HS-5 (cell line): ENCODE results near the gene TNFAIP6.
"Not testable (repeated sequence)": the region's sequence is repeated elsewhere in the genome, so short reads cannot be mapped to it uniquely, and the experiment has no call there.

Experiments used
- DNase-seq: peaks from one replicate; pipeline ENCODE4 v3.0.0-alpha.2; 2012; ENCODE audit warnings: low read depth

Gene TNFAIP6

DNA sequence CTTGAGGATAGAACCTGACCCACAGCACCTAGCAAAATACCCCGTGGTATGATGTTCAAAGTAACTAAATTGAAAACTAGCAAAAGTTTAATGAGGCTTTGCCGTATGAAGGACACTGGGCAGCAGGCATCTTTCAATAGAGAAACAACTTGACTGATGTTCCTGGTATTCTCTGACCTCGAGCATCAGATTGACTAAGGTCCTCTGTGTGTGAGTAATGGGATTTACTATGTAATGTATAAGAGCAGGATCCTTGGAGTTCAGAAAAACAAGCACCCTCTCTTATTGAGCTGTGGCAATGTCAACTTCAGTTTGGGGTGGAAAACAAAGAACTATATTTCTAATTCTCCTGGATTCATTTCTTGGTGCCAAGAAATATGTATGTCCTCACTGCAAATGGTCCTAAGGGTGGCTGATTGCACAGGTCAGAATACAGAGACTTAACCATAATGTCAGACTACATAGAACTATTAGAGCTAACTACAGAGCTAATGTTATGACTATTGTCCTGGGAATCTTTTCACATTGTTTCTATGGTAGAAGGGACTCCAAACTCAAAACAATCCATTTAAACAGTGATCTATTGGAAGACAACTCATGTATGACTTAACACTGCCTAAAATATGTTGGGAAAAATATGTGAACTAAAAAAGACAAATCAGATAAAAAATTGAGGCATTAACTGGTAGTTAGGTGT lies 4.4 kb downstream of the TNFAIP6 start:
- DNase-seq = no peak

DNA sequence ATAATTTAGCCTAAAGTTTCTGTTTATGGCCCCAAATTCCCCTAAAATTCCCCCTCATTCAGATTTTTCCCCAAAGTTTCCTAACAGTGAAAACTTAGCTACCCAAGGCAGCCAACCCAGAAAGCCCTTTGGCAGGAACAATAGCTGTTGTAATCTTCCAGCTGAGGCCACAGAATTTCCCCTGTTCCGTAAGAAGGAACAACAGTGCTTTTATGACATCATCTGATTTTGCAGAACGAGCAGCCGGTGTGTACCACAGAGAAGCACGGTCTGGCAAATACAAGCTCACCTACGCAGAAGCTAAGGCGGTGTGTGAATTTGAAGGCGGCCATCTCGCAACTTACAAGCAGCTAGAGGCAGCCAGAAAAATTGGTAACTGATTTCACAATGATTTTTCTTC lies 6.3 kb downstream of the TNFAIP6 start:
- DNase-seq = no peak

DNA sequence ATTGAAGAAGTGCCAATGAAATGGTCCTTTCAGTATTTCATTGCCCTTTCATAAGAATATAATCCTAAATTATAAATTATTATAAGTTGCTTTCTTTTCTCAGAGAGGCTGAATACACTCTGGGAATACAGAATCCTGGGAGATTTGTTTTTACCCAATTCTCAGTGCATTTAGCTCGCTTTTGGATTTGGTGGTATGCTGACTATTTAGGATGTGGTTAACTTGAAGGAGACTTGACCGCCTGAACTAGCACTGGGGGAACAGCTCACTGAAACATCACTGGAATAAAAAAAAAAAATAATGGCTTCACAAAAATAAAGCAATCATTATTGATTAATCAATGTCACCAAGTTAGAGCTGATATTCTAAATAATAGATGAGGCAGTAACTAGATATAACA lies 10.2 kb downstream of the TNFAIP6 start:
- DNase-seq = no peak

DNA sequence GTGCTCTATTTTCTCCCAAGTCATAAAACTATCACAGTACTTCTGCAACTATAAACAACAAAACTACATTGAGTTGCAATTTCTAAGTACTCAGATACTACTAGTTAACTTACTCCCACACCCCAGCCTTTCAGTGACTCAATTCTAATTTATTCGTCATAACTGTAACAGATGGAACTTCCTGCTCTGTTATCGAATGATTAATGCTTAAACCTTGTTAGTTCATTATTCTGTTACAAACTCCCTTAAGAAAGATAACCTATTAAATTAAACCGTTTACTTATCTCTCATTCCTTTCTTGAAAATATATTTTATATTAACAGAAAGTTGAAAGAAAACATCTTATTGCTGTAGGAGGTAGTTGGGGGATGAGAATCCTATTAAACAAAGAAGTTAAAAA lies 17.0 kb downstream of the TNFAIP6 start:
- DNase-seq = peak; percentile 73

DNA sequence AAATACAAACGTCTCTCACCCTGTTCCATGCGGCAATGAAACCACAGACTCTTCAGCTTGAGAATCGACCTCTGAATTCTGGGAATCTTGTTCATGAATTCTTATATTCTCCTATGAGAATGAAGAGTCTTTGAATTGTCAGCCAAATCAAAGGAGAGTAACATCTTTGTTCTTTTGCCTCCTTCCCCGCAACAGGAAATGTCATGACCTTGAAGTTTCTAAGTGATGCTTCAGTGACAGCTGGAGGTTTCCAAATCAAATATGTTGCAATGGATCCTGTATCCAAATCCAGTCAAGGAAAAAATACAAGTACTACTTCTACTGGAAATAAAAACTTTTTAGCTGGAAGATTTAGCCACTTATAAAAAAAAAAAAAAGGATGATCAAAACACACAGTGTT lies 21.8 kb downstream of the TNFAIP6 start:
- DNase-seq = no peak

DNA sequence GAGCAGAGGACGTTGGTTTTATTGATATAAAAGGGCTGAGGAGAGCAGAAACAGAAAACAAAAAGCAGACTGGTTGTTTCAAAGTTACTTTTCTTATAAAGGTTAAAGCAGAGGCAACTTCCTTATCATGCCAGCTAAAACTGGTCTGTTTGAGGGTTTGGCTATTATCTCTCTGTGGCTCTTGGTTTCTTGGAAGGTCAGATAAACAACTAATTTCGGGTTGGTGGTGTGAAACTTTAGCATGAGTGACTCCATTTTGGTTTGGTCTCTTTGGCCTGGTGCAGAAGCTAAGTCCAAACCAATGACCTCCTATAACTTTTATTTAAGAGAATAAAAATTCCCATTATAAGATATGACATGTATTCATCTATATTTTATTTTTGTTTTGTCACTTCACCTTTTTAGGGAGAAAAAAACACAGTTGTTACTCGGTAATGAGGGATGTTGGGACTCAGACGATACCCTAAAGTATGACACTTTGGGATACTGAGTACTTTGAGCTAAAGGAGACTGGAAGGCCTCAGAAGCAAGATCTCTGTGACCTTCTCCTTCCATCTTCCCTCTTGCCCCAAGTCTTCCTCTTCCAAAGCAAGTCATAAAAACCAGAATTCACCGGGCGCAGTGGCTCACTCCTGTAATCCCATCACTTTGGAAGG lies 23.3 kb downstream of the TNFAIP6 start:
- no peak for DNase-seq

DNA sequence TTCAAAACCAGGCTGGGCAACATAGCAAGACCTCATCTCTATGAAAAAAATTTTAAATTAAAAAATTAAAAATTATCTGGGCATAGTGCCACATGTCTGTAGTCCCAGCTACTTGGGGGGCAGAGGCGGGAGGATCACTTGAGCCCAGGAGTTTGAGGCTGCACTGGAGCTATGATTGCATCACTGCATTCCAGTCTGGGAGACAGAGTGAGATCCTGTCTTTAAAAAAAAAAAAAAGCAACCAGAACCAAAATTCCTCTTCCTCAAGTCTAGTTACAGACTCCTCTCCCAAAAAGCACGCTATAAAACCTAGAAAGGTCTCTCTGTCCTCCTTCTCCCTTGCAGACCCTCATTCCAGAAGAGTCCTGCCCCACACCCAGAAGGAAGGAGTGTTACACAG lies 23.9 kb downstream of the TNFAIP6 start:
- DNase-seq = no peak

DNA sequence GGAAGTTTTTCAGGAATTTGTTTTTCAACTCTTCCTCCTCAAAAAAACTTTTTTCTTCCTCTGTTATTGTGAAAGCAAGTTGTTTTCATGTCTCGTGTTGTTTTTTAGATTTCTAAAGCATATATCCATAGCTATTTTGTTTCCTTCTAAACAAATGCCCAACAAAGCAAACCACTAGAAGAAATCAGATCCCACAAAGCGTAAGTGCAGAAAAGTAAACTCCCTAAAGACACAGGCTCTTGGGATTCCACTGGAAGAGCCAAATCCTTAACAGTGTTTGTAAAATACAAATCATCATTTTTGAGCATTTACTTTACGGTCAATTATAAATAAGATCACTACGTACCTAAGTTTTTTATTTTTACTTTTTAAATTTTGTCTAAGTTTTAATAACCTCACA lies 30.6 kb downstream of the TNFAIP6 start:
- DNase-seq = no peak

DNA sequence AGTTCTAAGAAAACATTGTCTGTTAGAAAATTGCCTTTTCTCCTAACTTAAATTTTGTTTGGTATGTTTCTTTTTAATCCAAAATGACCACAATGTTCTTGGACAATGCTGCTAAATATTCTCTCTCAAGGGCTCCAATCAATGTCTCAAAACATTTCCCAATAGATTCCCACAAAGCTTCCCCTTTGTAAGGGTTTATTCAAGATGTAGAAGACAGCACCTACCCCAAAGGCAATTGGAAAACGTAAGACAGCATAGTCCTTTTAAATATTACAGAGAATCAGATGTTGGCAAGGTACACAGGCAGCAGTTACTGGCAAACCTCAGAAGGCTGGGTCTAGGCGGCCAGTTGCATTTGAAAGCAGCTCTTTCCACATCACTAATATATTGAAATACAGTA lies 34.0 kb downstream of the TNFAIP6 start:
- no peak for DNase-seq

DNA sequence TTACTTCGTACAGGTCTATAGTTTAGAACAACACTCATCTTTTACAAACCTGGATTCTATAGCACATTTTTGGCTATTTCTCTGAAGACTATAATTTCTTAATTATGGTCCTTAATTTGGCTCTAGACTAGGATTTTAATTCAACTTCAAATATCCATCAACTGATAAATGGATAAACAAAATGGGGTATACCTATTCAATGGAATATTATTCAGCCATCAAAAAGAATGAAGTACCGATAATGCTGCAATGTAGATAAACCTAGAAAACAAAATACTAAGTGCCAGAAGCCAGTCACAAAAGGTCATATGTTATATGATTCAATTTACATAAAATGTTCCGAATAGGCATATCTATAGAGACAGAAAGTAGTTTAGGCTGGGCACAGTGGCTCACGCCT lies 37.1 kb downstream of the TNFAIP6 start:
- no peak for DNase-seq

DNA sequence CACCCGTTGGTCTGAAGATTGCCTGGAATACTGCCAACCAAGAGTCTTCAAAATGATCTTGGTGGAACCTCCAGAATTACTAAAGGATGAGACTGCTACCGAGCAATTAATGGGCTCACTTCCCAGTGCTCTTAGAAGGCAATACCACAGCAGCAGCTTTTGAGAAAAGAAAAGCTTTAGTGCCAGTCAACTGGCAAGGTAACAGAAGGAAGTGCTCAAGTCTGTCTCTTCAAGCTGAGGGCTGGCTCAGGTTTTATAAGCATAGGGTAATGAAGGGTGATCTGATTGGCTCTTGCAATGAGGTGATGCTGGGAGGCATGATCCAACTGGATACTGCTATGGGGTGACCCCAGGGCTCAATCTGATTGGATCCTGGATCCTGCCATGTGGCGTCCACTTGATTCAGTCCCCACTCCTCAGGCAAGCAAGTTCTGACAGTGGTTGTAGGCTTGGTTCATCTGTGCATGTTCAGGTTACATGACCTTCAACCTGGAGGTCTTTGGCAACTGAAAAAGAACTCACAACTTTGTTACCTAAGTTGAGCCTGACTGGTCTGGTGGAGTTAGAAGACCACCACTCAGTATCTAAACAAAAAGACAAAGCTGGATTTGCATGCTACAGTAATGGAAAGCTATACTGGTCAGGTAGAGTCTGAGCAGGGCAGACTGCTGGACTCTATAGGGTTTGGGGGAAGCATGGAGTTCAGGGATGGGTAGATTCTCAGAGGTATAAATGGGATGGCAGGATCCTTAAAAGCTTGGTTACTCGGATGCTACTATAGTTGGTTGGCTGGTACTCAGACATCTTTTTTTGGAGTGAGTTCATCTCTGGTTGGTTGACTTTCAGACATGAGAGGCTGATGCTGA lies 38.4 kb downstream of the TNFAIP6 start:
- no peak for DNase-seq

DNA sequence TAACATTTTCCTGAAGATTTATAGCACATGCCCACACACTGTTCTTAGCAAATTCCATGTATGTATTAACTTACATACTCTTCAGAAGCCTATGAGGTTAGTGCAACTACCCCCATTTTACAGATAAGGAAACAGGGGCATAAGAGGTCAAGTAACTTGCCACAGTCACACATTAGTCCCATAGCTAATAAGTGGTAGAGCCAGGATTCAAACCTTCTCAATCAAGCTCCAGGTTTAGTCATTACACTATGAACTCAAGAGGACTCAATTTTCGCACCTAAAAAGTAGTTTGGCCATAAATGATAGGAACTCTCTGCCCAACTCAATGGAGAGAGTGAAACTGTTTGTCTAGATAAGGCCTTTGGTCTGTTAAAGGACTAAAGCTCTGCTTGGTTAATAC lies 42.6 kb downstream of the TNFAIP6 start:
- DNase-seq = no peak

DNA sequence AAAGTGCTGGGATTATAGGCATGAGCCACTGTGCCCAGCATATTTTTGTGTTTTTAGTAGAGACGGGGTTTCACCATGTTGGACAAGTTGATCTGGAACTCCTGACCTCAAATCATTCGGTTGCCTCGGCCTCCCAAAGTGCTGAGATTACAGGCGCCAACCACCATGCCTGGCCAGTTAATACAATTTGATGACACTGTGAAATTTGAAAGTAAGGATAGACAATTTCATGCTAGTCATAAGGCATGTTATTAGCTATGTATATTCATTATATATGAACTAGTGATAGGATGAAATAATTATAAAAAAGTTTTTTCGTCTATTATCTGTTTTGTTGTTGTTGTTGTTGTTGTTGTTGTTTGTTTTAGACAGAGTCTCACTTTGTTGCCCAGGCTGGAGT lies 43.8 kb downstream of the TNFAIP6 start:
- DNase-seq = no peak

DNA sequence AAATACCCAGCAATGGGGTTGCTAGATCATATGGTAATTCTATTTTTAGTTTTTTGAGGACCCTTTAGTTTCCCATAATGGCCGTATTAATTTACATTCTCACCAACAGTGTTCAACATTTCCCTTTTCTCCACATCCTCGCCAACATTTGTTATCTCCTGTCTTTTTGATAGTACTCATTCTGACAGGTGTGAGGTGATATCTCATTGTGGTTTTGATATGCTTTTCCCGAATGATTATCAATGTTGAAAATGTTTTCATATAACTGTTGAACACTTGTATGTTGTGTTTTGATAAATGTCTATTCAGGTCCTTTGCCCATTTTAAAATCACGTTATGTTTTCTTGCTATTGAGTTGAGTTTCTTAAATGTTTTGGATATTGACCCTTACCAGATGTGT lies 46.5 kb downstream of the TNFAIP6 start:
- DNase-seq = no peak

DNA sequence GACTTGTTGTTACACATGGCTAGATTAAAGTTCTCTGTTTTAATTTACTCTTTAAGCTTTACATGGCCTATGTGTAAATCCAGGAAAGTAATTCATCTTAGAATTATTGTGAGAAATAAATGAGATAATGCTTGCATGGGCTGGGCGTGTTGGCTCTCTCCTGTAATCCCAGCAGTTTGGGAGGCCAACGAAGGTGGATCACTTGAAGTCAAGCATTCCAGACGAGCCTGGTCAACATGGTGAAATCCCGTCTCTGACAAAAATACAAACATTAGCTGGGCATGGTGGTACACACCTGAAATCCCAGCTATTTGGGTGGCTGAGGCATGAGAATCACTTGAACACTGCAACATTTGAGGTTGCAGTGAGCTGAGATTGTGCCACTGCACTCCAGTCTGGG lies 48.0 kb downstream of the TNFAIP6 start:
- no peak for DNase-seq

DNA sequence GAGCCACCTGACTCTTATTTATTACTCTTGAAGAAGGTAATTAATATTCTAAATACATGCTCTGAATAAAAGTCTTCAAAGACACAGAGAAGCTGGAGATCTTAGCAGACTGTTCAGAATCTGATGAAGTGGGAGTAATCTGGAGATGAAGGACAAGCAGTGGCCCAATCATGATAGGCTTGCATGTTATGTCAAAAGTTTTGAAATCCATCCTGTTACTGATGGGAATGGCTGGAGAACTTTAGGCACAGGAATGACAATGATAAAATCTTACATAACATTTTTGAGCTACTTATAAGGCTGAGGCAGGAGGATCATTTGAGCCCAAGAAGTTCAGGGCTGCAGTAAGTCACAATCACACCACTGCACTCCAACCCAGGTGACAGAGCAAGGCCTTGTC lies 49.9 kb downstream of the TNFAIP6 start:
- no peak for DNase-seq

DNA sequence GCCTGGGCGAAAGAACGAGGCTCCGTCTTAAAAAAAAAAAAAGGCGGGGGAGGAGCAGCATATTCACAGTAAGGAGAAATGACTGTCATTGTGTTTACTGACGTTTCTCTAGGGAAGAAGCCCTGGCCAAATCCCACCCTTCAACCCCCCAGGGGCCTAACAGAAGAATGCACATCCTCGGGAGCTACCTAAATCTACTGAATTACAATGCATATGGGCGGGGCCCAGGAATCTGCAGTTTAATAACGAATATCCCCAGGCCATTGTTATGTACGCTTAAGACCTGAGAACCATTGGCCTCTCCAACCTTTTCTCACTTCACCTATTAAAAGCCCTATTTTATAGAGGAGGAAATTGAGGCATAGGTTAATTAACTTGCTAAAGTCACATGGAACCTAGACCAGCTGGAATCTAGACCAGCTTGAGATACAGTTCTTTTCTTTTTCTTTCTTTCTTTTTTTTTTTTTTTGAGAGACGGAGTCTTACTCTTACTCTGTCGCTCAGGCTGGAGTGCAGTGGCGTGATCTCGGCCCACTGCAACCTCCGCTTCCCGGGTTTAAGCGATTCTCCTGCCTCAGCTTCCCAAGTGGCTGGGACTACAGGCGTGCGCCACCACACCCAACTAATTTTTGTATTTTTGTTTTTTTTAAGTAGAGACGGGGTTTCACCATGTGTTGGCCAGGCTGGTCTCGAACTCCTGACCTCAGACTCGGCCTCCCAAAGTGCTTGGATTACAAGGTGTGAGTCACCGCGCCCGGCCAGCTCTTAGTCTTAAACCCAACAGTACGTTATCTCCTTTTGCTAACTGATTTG lies 51.6 kb downstream of the TNFAIP6 start:
- no peak for DNase-seq

DNA sequence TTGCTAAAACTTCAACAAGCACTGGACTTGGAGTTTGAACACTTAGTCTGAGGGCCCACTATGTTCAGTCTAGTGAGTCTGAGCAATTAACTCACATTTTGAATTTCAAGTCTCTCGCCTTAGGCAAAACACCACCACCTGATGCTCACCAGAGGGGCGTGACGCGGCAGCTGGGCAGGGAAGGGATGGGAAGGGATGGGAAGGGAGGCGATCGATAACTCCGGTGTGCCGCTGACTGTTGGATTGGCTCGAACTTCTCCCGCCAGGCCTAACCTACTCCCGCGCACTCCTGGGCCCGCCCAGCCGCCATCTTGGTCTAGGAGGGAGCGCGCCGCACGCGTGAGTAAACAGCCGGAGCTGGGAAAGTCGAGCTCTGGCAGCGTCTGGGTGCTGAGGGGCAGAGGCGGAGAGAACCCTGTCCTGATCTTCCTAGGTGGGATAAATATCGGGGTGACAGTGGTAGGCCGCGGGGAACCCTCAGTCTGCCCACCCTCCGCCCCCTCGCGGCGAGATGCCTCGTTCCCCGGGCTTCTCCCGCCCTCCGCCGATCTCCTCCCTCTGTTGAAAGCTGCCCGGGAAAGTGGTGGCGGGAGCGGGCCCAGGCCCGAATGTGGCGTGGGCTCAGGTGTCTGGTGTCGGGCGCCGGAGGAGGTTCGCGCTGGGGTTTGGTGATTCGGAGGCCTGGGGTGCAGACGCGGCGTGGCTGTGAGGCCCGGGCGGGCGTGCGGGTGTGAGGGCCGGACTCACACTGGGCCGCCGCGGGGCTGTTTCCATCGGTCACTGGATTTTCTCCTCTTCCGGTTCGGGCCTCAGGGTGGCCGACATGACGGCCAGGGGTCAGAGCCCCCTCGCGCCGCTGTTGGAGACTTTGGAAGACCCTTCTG lies 52.5 kb downstream of the TNFAIP6 start, which contains the start of gene RIF1:
TSS of gene RIF1 (plus strand) at position 302 of the 884 bp plus-strand sequence. CDS start at position 824, 522 bp downstream.
- peak; percentile 76 for DNase-seq

DNA sequence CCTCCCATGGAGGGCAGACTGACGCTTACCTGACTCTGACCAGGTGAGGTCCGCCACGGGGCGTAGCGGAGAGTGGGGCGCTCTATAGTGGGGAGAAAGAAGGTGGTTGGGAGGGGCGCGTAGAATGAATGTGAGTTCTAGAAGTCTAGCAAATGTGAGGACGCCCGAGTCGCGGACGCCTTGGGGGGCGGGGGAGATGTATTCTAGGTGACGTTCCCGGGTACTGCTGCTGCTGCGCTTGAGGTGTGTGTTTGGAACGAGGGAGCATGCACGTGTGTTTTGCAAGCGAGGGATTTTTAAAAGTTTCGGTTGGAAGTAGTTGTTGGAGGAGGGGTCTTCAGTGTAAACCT lies 53.1 kb downstream of the TNFAIP6 start:
- no peak for DNase-seq

DNA sequence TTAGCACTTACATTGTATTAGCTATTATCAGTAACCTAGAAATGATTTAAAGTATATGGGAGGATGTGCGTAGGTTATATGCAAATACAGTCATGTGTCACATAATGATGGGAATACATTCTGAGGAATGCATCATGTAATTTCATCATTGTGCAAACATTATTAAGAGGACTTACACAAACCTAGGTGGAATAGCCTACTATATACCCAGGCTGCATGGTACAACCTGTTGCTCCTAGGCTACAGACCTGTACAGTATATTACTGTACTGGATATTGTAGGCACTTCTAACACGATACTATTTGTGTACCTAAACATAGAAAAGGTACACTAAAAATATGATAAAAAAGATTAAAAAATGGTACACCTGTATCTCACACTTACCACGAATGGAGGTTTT lies 60.3 kb downstream of the TNFAIP6 start:
- DNase-seq = no peak

DNA sequence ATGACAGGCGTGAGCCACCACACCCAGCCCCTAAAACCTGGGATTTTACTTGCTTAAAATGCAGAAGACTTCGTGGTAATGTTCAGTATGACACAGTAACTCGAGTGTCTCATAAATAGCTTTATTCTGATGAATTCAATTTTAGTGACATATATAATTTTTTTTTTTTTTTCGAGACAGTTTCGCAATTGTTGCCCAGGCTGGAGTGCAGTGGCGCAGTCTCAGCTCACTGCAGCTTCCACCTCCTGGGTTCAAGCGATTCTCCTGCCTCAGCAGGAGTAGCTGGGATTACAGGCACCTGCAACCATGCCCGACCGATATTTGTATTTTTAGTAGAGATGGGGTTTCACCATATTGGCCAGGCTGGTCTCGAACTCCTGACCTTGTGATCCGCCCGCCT lies 64.3 kb downstream of the TNFAIP6 start:
- DNase-seq = not testable (repeated sequence)
